HuH-7.5 (cell line): ENCODE results near the gene SMYD3.

Experiments used
- DNase-seq: peaks from one replicate; pipeline ENCODE4 v3.0.0; 2011; ENCODE audit warnings: low spot score

Gene SMYD3

DNA sequence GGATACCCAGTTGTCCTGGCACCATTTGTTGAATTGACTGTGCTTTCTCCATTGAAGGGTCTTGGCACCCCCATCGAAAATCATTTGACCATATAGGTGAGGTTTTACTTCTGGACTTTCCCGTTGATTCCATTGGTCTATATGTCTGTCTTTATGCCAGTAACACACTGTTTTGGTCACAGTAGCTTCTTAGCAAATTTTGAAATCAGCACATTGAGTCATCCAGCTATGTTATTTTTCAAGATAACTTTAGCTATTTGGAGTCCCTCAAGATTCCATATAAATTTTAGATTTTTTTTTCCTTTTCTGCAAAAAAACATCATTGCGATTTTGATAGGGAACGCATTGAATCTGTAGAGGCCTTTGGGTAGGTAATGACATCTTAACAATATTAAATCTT lies 235.6 kb downstream of the SMYD3 start:
- no peak for DNase-seq

DNA sequence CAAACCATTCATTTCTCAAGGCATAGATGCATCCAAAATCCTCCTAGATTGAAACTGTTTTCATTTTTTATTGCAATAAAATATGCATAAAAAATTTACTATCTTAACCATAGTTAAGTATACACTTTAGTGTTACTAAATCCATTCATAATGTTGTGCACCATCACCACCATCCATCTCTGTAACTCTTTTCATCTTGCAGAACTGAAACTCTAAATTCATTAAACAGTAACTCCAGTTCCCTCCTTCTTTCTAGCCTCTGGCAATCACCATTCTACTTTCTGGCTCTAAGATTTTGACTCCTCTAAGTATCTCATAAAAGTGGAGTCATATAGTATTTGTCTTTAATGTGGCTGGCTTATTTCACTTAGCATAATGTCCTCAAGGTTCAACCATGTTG lies 236.8 kb downstream of the SMYD3 start:
- no peak for DNase-seq

DNA sequence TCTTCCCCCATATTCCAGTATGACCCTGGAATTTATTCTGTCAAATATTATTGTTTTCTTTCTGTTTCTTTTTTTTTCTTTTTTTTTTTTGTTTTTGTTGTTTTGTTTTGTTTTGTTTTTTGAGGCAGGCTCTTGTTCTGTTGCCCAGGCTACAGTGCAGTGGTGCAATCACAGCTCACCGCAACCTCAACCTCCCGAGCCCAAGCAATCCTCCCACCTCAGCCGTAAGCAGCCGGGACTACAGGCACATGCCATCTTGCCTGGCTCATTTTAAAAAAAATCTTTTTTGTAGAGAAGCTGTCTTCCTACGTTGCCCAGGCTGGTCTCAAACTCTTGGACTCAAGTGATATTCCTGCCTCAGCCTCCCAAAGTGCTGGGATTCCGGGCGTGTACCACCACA lies 237.6 kb downstream of the SMYD3 start:
- DNase-seq: no peak

DNA sequence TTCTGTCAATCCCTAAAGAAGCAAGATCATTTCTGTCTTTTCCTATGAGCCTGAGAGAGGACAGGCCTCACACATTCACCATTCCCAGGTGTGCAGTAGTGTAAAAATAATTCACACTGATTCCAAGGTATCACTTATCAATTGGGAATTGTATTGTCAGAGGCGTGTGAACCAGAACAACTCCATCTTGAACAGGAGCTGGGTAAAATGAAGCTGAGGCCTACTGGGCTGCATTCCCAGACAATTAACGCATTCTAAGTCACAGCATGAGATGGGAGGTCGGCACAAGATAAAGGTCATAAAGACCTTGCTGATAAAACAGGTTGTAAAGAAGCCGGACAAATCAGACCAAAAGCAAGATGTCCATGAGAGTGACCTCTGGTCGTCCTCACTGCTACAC lies 239.2 kb downstream of the SMYD3 start:
- no peak for DNase-seq

DNA sequence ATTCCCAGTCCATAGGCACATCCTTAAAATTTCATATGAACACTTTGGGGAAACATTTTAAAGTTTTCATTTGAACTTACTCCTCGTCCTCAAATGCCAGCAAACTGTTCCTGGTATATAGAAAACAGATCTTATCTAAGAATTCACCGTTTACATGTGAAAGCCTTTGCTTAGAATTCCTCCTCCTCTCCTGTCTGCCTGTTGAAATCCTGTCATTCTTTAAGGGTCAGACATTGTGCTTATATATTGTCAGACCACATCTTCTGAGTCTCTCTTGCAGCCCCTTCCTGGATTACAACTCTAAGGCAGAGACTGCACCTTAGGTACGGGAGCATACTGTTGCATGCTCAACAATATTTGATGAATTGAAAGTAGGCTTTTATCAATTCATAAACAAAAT lies 239.7 kb downstream of the SMYD3 start:
- no peak for DNase-seq

DNA sequence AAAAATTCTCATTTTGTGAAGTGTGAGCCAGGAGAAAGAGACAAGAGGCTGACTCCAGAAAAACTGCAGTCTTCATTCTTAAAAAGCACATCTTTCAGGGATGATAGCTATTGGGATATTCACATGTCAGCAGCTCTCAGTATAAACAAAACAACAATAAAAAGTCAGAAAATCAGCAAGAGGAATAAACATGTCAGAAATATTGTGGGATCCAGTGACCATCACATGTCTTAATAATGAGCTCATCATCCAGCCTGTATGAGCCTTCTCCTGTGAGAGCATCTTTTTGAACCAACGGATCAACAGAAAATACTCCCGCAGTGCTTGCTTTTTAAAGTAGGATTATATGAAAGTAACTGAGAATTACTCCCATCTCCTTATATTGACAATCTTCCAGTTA lies 241.6 kb downstream of the SMYD3 start:
- no peak for DNase-seq

DNA sequence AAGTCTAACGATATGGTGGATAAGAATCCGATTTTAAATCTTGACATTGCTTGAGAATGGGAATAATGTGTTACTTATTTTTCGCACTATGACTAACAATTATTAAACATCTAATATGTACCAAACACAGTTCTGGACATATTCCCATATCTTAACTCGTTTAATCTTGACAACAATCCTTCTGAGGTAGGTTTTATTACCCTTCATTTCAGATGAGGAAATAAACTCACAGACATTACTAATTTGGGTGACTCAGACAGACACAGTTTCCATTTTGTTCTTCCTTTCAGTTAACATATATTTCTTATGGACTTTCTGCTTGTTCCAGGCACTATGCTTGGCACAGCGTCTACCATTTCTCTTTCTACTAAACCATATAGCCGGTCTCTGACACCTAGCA lies 244.8 kb downstream of the SMYD3 start:
- no peak for DNase-seq

DNA sequence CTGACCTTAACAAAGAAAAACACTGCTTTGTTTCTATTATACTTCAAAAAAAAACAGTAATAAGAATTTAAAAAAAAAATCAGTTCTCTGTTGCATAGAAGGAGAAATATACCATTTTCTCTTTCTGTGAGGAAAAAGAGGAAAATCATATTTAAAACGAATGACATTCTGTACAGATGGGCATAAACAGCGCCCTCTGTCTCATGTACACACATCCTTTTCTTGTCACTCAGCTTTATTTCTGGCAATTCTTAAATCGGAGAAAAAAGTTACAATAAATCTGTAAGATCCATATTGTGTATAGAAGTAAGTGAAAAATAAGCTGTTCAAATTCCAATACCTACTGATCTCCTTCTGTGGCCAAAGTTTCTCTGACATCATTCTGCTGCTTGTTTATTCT lies 245.4 kb downstream of the SMYD3 start:
- DNase-seq: no peak

DNA sequence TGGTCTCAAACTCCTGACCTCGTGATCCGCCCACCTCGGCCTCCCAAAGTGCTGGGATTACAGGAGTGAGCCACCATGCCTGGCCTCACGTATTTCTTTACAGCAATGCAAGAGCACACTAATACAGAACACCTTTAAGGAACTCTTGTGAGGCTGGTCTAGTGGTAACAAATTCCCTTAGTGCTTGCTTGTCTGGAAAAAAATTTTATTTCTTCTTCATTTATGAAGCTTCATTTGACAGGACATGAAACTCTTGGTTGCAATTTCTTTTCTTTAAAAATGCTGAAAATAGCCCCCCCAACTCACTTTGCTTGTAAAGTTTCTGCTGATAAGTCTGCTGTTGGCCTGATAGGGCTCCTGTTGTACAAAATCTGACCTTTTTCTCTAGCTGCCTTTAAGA lies 248.8 kb downstream of the SMYD3 start:
- no peak for DNase-seq

DNA sequence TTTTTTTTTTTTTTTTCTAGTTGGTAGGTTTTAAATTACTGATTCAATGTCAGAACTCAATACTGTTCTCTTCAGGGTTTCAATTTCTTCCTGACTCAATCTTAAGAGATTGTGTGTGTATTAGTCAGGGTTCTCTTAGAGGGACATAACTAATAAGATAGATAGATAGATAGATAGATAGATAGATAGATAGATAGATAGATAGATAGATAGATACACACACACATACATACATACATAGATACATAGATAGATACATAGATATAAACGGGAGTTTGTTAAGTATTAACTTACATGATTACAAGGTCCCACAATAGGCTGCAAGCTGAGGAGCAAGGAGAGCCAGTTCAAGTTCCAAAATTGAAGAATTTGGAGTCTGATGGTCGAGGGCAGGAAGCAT lies 251.3 kb downstream of the SMYD3 start:
- DNase-seq: no peak

DNA sequence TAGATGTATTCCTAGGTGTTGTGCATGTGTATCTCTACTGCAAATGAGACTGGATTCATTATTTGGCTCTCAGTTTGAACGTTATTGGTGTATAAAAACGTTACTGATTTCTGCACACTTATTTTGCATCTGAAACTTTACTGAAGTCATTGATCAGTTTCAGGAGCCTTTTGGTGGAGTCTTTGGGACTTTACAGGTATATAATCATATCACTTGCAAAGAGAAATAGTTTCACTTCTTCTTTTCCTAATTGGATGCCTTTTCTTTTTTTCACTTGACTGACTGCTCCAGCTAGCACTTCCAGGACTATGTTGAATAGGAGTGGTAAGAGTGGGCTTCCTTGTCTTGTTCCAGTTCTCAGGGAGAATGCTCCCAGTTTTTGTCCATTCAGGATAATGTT lies 252.2 kb downstream of the SMYD3 start:
- no peak for DNase-seq

DNA sequence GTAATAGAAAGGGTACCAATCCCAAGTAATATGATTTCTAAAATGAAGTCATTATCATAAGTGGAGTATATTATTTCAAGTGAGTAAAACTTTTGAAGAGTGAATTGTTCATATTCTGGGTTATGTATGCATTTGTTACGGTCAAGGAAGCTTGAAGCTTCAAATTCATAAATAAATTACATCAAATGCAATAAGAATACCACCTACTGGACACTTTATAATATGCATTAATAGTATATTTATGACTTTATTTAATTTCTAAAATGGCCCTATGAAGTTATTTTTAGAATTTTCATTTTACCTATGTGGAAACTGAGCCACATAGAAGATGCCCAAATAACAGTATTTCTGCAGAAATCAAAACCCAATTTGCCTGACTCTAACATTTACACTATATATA lies 260.6 kb downstream of the SMYD3 start:
- DNase-seq: no peak

DNA sequence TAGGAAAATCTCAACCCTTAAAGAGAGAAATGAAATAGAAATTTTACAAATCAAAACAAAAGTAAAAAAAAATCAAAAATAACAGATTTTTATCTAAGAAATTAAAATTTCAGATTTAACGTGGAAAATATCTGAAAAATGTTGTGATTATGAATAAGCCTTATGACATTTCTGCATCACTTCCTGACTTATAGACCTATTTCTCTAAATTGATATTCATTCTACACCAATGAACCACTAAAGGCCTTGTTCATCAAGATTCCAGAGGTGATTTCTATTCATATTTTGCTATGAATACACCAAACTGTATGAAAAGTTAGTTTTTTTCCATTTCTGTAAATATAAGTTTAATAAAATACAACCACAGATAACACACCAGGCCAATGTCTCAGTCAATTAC lies 261.5 kb downstream of the SMYD3 start:
- no peak for DNase-seq

DNA sequence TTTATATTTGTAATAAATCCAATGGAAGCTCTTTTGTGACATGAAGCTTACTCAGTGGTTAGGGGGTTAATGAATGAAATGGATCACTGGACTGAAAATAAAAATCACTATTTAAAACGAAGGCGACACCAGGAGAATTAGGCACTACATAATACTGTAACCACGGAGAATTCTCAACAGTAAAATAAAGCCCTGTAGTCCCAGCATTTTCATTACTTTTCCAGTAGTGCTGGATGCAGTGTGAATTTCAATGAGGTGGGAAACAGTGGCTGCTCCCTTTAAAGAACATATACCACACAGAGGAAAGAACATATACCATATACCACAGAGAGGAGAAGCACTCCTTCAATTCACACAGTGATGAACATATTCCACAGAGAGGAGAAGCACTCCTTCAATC lies 275.0 kb downstream of the SMYD3 start:
- no peak for DNase-seq

DNA sequence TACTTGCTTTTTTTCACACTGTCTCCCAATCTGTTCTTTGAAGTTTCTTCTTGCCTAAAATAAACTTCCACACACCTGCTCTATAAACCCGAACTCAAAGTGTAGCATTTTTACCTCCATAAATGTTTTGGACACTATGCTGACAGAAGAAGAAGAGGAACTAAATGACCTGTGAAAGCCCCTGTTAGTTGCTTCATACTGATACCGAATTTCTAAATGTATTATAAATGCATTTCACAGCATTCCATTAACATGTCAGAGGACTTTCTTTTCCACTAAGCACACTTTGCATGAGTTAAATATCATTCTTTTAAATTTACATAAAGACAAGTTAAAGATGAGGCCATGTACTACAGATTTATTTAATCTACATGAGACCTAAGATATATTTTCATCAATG lies 281.0 kb downstream of the SMYD3 start:
- DNase-seq: no peak

DNA sequence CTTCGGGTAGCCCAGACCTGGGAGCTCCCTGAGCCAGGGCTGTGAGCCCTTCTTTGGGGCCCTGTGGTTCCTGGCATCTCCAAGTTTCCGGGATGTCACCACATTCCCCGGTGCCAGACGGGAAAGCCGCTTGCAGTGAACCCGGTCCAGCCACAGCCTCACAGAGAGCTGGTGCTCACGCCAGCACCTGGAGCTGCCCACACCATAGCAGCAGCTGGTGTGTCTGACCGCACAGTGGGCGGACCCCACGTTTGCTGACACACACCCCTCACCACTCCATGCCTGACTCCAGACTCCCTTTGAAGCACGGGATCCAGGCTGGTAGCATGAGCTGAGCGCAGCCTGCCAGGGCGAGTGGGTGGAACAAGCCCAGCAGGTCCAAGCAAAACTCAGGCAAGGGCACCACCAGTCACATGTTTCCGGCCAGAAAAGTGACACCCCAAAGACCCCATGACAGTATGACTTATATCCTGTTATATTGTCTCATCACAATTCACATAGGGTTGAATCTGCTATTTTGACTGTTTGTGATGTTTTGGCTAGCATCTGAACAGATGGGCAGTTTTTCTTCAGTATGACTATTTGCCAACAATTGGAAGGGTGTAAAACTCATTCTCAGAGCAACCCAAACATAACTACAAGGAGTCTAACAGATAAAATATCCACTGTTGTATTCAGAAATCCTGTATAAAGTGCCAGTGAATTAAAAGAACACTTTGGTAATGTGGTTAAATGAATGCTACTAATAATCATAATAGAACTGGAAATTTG lies 285.4 kb downstream of the SMYD3 start:
- no peak for DNase-seq

DNA sequence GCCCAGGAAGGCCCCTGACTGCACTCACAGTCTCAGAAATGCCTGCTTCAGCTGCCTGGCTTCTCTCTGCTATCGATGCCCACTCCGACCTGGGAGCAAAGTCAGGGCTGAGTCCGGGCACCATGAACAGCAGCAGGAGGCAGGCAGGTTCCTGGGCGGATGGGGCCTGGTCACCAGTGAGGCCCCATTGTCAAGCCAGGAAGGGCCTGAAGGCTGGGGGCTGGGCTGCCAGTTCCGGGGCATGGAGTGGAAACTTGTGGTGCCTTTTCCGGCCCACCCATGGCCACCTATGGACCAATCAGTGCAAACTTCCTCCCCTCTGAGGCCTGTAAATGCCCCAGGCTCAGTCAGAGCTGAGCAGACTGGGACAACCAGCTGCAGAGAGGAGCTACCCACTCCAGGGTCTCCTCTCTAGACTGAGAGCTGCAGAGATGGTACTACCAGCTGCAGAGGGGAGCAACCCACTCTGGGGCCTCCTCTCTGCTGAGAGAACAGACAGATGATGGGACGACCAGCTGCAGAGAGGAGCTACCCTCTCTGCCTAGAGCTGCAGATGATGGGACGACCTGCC lies 286.5 kb downstream of the SMYD3 start:
- no peak for DNase-seq

DNA sequence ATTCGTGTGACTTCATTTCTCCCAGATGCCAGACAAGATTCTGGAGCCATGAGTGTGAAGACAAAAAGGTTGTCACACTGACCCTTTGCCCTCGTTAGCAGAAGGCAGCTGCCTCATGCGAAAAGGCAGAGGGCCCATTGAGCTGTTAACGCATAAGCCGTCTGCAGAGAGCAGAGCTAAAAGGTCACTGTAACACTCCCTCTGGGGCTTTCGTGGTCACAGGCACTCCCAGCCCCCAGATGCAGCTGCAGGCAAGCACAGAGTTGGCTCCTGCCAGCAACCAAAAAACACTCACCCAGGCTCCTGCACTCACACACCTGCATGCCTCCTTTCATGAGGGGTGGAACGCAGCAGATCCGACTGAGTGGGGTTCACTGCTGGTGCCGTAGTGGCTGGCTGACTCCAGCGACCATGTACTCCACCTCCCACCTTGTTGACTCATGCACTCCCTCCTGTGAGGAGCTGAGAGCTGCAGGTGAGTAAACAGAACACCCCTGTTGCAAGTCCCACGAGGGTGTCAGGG lies 287.5 kb downstream of the SMYD3 start:
- DNase-seq: no peak

DNA sequence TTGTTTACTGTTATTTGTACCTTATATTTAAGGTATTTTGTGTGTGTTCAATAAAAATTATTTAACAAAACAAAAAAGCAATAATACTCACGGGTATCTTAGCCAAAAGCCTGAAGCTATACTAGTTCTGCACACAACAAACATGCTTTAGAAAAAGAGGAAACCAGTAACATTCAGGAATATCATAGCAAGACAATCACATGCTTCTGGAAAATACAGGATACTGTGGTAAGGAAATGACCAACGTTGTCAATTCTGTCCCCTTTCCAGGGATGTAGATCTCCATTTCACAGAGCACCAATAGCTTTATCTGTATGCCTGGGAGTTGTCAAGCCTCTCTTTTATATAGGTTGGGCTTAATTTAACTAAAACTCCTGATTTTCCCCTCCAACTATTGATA lies 288.4 kb downstream of the SMYD3 start:
- no peak for DNase-seq

DNA sequence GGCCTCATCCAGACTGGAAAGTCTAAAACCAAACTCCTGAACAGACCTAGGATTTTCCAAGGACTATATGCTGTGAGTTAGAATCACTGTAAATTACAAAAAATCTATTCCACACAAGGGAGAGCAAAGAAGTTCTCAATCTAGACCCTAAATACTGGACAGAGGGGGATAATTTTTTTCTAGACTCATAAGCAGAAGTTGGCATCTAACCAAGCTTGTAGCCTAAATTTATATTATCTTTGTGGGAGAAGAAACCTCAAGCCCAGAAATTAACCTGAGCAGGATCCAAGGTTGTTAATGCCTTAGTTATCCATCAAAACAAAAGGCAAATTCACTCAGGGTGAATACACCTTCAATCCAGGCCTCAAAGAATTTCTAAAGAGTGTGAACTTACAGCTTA lies 290.2 kb downstream of the SMYD3 start:
- DNase-seq: no peak

DNA sequence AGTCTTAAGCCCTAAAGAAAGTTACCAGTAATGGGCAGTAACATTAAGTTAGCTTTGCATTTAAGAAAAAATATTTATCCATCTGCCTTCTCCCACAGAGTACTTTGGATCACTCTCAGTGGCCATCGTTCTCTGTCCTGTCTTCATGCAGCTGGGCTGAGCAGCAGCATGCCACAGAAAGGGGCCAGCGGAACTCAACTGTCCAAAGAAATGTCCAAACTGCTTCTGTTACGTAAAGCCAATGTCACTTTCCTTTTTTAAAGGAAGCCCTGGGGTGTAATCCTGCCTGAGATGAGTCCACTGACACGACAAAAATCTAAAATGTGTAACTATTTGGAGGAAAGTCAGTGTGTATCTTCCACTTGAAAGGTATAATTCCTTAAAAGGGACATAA lies 291.6 kb downstream of the SMYD3 start:
- no peak for DNase-seq

DNA sequence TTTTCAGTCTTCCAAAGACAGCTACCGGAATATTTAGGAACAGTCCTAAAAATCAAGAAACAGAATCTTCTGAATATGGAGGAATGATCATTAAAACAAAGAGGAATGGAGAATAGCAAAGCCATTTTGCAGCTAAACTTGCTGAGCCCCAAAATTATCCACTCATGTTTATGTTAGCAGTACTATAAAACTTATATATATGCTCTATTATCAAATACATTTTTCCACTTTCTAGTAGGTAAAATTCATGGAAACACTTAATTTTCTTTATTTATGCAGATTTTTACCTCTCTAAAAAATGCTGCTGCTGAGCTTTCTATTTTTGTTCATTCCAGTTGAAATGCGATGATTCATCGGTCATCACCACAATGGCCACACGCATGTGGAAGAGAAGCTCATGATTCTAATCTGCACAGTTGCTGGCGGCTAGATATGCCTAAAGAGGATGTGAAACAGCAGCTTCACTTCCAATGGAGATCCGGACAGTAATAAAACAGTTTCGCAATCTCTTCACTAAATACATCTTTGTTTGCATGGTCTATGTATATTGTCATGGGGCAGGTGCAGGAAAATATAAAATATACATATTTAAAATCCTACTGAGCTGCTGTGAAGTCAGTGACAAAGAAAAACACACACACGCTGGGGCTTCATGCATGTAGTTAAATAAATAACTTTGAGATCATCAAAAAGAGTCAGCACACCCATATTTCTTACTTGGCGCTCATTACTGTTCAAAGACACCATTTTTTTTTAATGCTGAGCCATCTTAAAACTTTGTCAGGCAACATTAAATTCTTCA lies 292.2 kb downstream of the SMYD3 start:
- peak; percentile 31 for DNase-seq

DNA sequence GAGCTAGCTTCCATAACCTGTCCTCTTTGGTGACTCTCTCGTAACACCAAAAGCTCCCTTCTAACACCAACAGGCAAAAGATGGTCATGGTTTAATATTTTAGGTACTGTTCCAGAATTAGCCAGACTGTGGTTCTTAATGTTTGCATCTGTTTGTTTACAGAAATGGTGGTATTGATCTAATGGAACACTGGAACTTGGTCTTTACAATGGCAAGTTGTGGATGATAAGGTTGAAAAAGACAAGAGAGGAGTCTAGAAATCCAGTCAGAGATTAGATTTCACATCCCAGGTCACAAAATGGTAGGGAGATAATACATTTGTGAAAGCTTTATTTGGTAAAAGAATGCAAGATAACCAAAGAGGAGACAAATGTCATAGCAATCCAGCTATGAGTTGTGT lies 293.1 kb downstream of the SMYD3 start:
- DNase-seq: no peak
